SK-N-SH (cell line): Measurements from ENCODE around the gene VMP1. TPM values are rescaled to one million over a fixed set of nuclear protein-coding genes. Genes with fewer than 3 reads are reported as not detected.

Source experiments
- CTCF ChIA-PET: fragments of 300-600, 350-600 bp; formaldehyde crosslinking; extraction: SDS; loops from one replicate; lab custom pipeline; 2021; lab: Yijun Ruan, JAX
- POLR2A ChIA-PET: fragments of 350-600 bp; sonication (Branson Sonifier 250); formaldehyde crosslinking; extraction: SDS; loops from one replicate; lab custom pipeline; 2020; ENCODE audit warnings: antibody characterized with exemption, inconsistent platforms; lab: Yijun Ruan, JAX
- DNase-seq: peaks from one replicate; pipeline ENCODE4 v3.0.0; 2012
- H2AFZ ChIP-seq: fragments of 200-600 bp; sonication (generic); 2 replicates; pipeline ENCODE4 v1.8.1; 2016; ENCODE audit warnings: antibody characterized with exemption, mild to moderate bottlenecking, low read depth
- H3F3A ChIP-seq: fragments of 200-600 bp; sonication (generic); replicated peaks from 2 replicates; pipeline ENCODE3; 2016; ENCODE audit warnings: antibody characterized with exemption, mild to moderate bottlenecking; ENCODE audit not compliant: insufficient read depth
- H3K27ac ChIP-seq, 2 experiments: fragments of 200-500 bp in 1 of 2; fragments of 200-600 bp in 1 of 2; sonication (Bioruptor generic) in 1 of 2; sonication (generic), shearing (Covaris generic) in 1 of 2; 2 replicates each; pipeline versions ENCODE4 v1.5.1 to v1.6.1; 2014 to 2016; ENCODE audit warnings: low read depth in 2 of 2, inconsistent platforms in 1 of 2, low read length in 1 of 2, mild to moderate bottlenecking in 1 of 2, mixed read lengths in 1 of 2
- H3K27me3 ChIP-seq: fragments of 200-600 bp; sonication (generic), shearing (Covaris generic); 2 replicates; pipeline ENCODE4 v1.6.1; 2016; ENCODE audit warnings: mixed run types; ENCODE audit not compliant: insufficient read depth
- H3K36me3 ChIP-seq, 2 experiments: fragments of 200-500 bp in 1 of 2; fragments of 200-600 bp in 1 of 2; sonication (Bioruptor generic) in 1 of 2; sonication (generic) in 1 of 2; replicated peaks in 1 of 2; 2 replicates each; pipeline versions ENCODE3 to v1.5.1; 2014 to 2016; ENCODE audit warnings: low read length in 1 of 2, mild to moderate bottlenecking in 1 of 2; ENCODE audit not compliant: insufficient read depth in 2 of 2, control insufficient read depth in 1 of 2
- H3K4me1 ChIP-seq, 2 experiments: fragments of 200-500 bp in 1 of 2; fragments of 200-600 bp in 1 of 2; sonication (Bioruptor generic) in 1 of 2; sonication (generic), shearing (Covaris generic) in 1 of 2; 2 replicates each; pipeline versions ENCODE4 v1.5.1 to v1.6.1; 2014 to 2016; ENCODE audit warnings: low read depth in 1 of 2, low read length in 1 of 2, mixed run types in 1 of 2; ENCODE audit not compliant: insufficient read depth in 2 of 2, control insufficient read depth in 1 of 2
- H3K4me2 ChIP-seq: fragments of 200-600 bp; sonication (generic), shearing (Covaris generic); 2 replicates; pipeline ENCODE4 v1.6.1; 2017; ENCODE audit warnings: mixed run types
- H3K4me3 ChIP-seq, 2 experiments: fragments of 200-500 bp in 1 of 2; fragments of 200-600 bp in 1 of 2; sonication (Bioruptor generic) in 1 of 2; sonication (generic), shearing (Covaris generic) in 1 of 2; 2 replicates each; pipeline versions ENCODE4 v1.5.1 to v1.8.1; 2014 to 2016; ENCODE audit warnings: low read depth in 2 of 2, inconsistent platforms in 1 of 2, low read length in 1 of 2, mild to moderate bottlenecking in 1 of 2, mixed read lengths in 1 of 2, moderate library complexity in 1 of 2
- H3K79me2 ChIP-seq: fragments of 200-600 bp; sonication (generic); 2 replicates; pipeline ENCODE4 v1.8.1; 2017; ENCODE audit warnings: mild to moderate bottlenecking; ENCODE audit not compliant: insufficient read depth
- H3K9ac ChIP-seq: fragments of 200-600 bp; sonication (generic); 2 replicates; pipeline ENCODE4 v1.6.1; 2017; ENCODE audit warnings: mixed run types
- H3K9me2 ChIP-seq: fragments of 200-600 bp; sonication (generic); 2 replicates; pipeline ENCODE4 v1.6.1; 2017; ENCODE audit warnings: mixed run types
- H3K9me3 ChIP-seq: fragments of 200-600 bp; sonication (generic); 2 replicates; pipeline ENCODE4 v1.6.1; 2017; ENCODE audit warnings: mixed run types, mild to moderate bottlenecking, moderate library complexity
- H4K20me1 ChIP-seq: fragments of 200-600 bp; sonication (generic); 2 replicates; pipeline ENCODE4 v1.6.1; 2017; ENCODE audit warnings: mild to moderate bottlenecking, mixed run types; ENCODE audit not compliant: insufficient read depth
- CHD2 ChIP-seq: fragments of 150-350 bp; IDR thresholded peaks from 2 replicates; pipeline ENCODE4 v1.6.1; 2018; ENCODE audit warnings: low read length; ENCODE audit not compliant: partially characterized antibody
- CTCF ChIP-seq: fragments of 200-600 bp; sonication (generic); IDR thresholded peaks from 2 replicates; pipeline ENCODE4 v1.6.1; 2017; ENCODE audit warnings: antibody characterized with exemption, mild to moderate bottlenecking, moderate library complexity
- EZH2phosphoT487 ChIP-seq: fragments of 200-600 bp; sonication (generic); IDR thresholded peaks from 2 replicates; pipeline ENCODE4 v1.6.1; 2017; ENCODE audit warnings: low read depth, mixed run types, mild to moderate bottlenecking, antibody characterized with exemption, moderate library complexity, borderline replicate concordance
- FOXM1 ChIP-seq: IDR thresholded peaks from 2 replicates; pipeline ENCODE4 v1.4.0; 2012; ENCODE audit warnings: low read depth, mild to moderate bottlenecking
- GABPA ChIP-seq: IDR thresholded peaks from 2 replicates; pipeline ENCODE4 v1.4.0; 2012; ENCODE audit warnings: low read depth, mild to moderate bottlenecking
- GATA2 ChIP-seq: sonication (generic); formaldehyde crosslinking; IDR thresholded peaks from 2 replicates; pipeline ENCODE4 v1.5.0; 2020; ENCODE audit warnings: mild to moderate bottlenecking, missing genetic modification reagents
- JUND ChIP-seq: IDR thresholded peaks from 2 replicates; pipeline ENCODE4 v1.4.0; 2012
- MAX ChIP-seq: IDR thresholded peaks from 2 replicates; pipeline ENCODE4 v1.4.0; 2012; ENCODE audit warnings: low read depth
- PBX3 ChIP-seq: IDR thresholded peaks from 2 replicates; pipeline ENCODE4; 2012
- POLR2AphosphoS5 ChIP-seq: IDR thresholded peaks from 2 replicates; pipeline ENCODE4 v1.6.1; 2012; ENCODE audit warnings: low read depth, low read length
- RAD21 ChIP-seq: IDR thresholded peaks from 2 replicates; pipeline ENCODE4 v1.6.1; 2012; ENCODE audit warnings: mild to moderate bottlenecking, low read length
- RXRA ChIP-seq: IDR thresholded peaks from 2 replicates; pipeline ENCODE4 v1.4.0; 2012; ENCODE audit warnings: low read depth, mild to moderate bottlenecking, borderline replicate concordance
- SIN3A ChIP-seq: IDR thresholded peaks from 2 replicates; pipeline ENCODE4 v1.6.1; 2012; ENCODE audit warnings: low read depth, mild to moderate bottlenecking, low read length, moderate library complexity, borderline replicate concordance
- TAF1 ChIP-seq: IDR thresholded peaks from 2 replicates; pipeline ENCODE4 v1.6.1; 2012; ENCODE audit warnings: low read depth, mild to moderate bottlenecking, low read length, moderate library complexity, borderline replicate concordance
- TCF12 ChIP-seq: IDR thresholded peaks from 2 replicates; pipeline ENCODE4 v1.4.0; 2012
- USF2 ChIP-seq: fragments of 150-350 bp; IDR thresholded peaks from 2 replicates; pipeline ENCODE4 v1.6.1; 2017; ENCODE audit warnings: antibody characterized with exemption, low read length, low read depth, borderline replicate concordance
- YY1 ChIP-seq: IDR thresholded peaks from 2 replicates; pipeline ENCODE4 v1.4.0; 2012; ENCODE audit warnings: low read depth, mild to moderate bottlenecking
- WGBS: methylation state at CpG from one replicate; pipeline ENCODE4 v1.1.6; 2017; ENCODE audit warnings: low lambda C conversion rate; 5-methylcytosine and 5-hydroxymethylcytosine counted together
- polyA plus RNA-seq, 3 experiments: library from polyadenylated mRNA; depleted of rRNA; stranded (reverse); fragments of >200 nt; gene quantifications; 2 replicates each; pipeline ENCODE4 v1.2.3, GENCODE V29; 2012

VMP1 gene
- polyA plus RNA-seq, 1 of the 3 experiments (the other 2 are of a cell fraction), result 169 TPM

GRCh38 chr17:59814276-59814675, 106.8 kb downstream of the VMP1 start:
- POLR2A ChIA-PET, result no interaction called here
- Histone ChIP-seq H3K4me2 (no peak overlapping the region), H3F3A (peaks cover 28% of the 10 kb centered on the region), H3K9me3 (no peaks in the 10 kb centered on the region), H3K36me3 (peaks cover 13 to 40% of the 10 kb centered on the region in 2 experiments), H4K20me1 (no peaks in the 10 kb centered on the region), H3K79me2 (peaks cover 10% of the 10 kb centered on the region; the same call in 1 of the 2 replicates), H3K4me3 (no peak overlapping the region), H3K9ac (no peak overlapping the region), H3K9me2 (no peaks in the 10 kb centered on the region), H3K27me3 (no peaks in the 10 kb centered on the region), H3K27ac (peak overlapping the region in 1 of 2 experiments; percentile 12; a peak in 2 of 4 replicates), H2AFZ (no peak overlapping the region), H3K4me1 (peaks cover 0 to 16% of the 10 kb centered on the region in 2 experiments; a peak in 2 of 4 replicates)
- TF ChIP-seq YY1 (no peak), JUND (no peak), RAD21 (no peak), RXRA (no peak), USF2 (no peak), GATA2 (CRISPR knock-in tag) (no peak), SIN3A (no peak), MAX (no peak)
- WGBS, result 100% methylated on average over 1 of the region's 1 CpG
- DNase-seq, result no peak
- CTCF ChIA-PET, result interaction anchor here (0.7 to 1.3 kb wide), 7 partner anchors 29 to 100 kb away, joined by 3 to 7 read pairs (median 3); no protein-coding TSS in a partner anchor

GRCh38 chr17:59814685-59815084, 107.2 kb downstream of the VMP1 start:
- no peak for DNase-seq
- 88% methylated on average over 3 of the region's 3 CpGs for WGBS
- Histone ChIP-seq H3K79me2 (peaks cover 8% of the 10 kb centered on the region; the same call in 1 of the 2 replicates), H3K9me3 (no peaks in the 10 kb centered on the region), H4K20me1 (no peaks in the 10 kb centered on the region), H3K4me1 (peaks cover 0 to 16% of the 10 kb centered on the region in 2 experiments; a peak in 2 of 4 replicates), H3K36me3 (peaks cover 13 to 40% of the 10 kb centered on the region in 2 experiments), H3K9ac (no peak overlapping the region), H3K4me2 (no peak overlapping the region), H3K4me3 (no peak overlapping the region), H3F3A (peaks cover 30% of the 10 kb centered on the region), H2AFZ (no peak overlapping the region), H3K9me2 (no peaks in the 10 kb centered on the region), H3K27ac (peak overlapping the region in 1 of 2 experiments; percentile 12; a peak in 1 of 4 replicates), H3K27me3 (no peaks in the 10 kb centered on the region)
- CTCF ChIA-PET, result interaction anchor here (0.8 to 1.3 kb wide), 6 partner anchors 32 to 100 kb away, joined by 3 to 7 read pairs (median 4); no protein-coding TSS in a partner anchor
- POLR2A ChIA-PET, result no interaction called here
- TF ChIP-seq RAD21 (no peak), EZH2phosphoT487 (no peak), PBX3 (no peak), CTCF (no peak), GABPA (no peak), TAF1 (no peak), MAX (no peak), SIN3A (no peak), POLR2AphosphoS5 (no peak), FOXM1 (no peak), RXRA (no peak), CHD2 (no peak), TCF12 (no peak), GATA2 (CRISPR knock-in tag) (no peak)
